ENCODE results near the gene NUP93. TPM values are rescaled to one million over a fixed set of nuclear protein-coding genes. Genes with fewer than 3 reads are reported as not detected.
A peak's percentile ranks its signal among the peaks of the same experiment; 100 is the strongest.

Gene NUP93
- polyA plus RNA-seq, 1 donor (not counting 4 experiments of a cell fraction or from before 2014, with no cell fraction given): 74.1 TPM

- no peak for DNase-seq (ENCODE audit: low read depth, low spot score)
These were observed 144.9 kb downstream of the NUP93 start for GRCh38 chr16:56874800-56875199.

GRCh38 chr16:56876048-56876447 is 146.1 kb downstream of the NUP93 start:
- no peaks in the 10 kb centered on the region for H3K79me2 ChIP-seq (ENCODE audit: control insufficient read depth, insufficient read depth, low read length)
- TF ChIP-seq CTCF (optimal IDR thresholded peaks at IDR 0.05 in 1 of 3, IDR thresholded peaks at IDR 0.05 in 1 of 3, conservative IDR thresholded peaks at IDR 0.05 in 1 of 3; ENCODE audit: extremely low read depth in 1 of 3, insufficient read depth in 2 of 3, low read length in 3 of 3) (no peak), EZH2 (IDR thresholded peaks at IDR 0.05; ENCODE audit: low read length) (no peak)
- dilution Hi-C loops (cut with MboI; ENCODE audit: extremely low pct_ligation_motif_present, low sequenced_read_pairs): no loop called here
- H3K4me3 ChIP-seq (ENCODE audit: control insufficient read depth in 2 of 3, extremely low read depth in 1 of 3, insufficient read depth in 2 of 3, low read depth in 1 of 3, low read length in 3 of 3): no peak overlapping the region
- no peaks in the 10 kb centered on the region for H4K20me1 ChIP-seq (ENCODE audit: control insufficient read depth, extremely low read depth, insufficient read depth, low read length)
- H3K9me3 ChIP-seq (ENCODE audit: control insufficient read depth, low read depth, low read length): no peaks in the 10 kb centered on the region
- FAIRE-seq (no peak), DNase-seq (ENCODE audit: low read depth, low spot score) (no peak)
- H3K27ac ChIP-seq (ENCODE audit: control insufficient read depth, insufficient read depth, low read length): no peak overlapping the region
- no peaks in the 10 kb centered on the region for H3K9me1 ChIP-seq (ENCODE audit: control insufficient read depth, extremely low read depth, insufficient read depth, low read length)
- H3K27me3 ChIP-seq (ENCODE audit: control insufficient read depth, extremely low read depth, insufficient read depth, low read length): no peaks in the 10 kb centered on the region
- no peak overlapping the region for H3K9ac ChIP-seq (ENCODE audit: control insufficient read depth, extremely low read depth, insufficient read depth, low read length)
- H3K36me3 ChIP-seq (ENCODE audit: control insufficient read depth in 2 of 2, extremely low read depth in 1 of 2, insufficient read depth in 2 of 2, low read length in 2 of 2): no peaks in the 10 kb centered on the region
- H2AFZ ChIP-seq (ENCODE audit: control insufficient read depth, low read length): no peak overlapping the region
- no peak overlapping the region for H3K4me2 ChIP-seq (ENCODE audit: control insufficient read depth, extremely low read depth, insufficient read depth, low read depth, low read length)
- H3K4me1 ChIP-seq (ENCODE audit: control insufficient read depth, extremely low read depth, insufficient read depth, low read length): peaks cover 8% of the 10 kb centered on the region

More at GRCh38 chr16:56874800-56875199, 144.9 kb downstream of the NUP93 start:
- no peaks in the 10 kb centered on the region for H3K36me3 ChIP-seq (ENCODE audit: control insufficient read depth in 2 of 2, extremely low read depth in 1 of 2, insufficient read depth in 2 of 2, low read length in 2 of 2)
- dilution Hi-C loops (cut with MboI; ENCODE audit: extremely low pct_ligation_motif_present, low sequenced_read_pairs): loop anchor here (25.0 kb wide), 1 partner anchor 112 kb away; no protein-coding TSS in a partner anchor
- peaks cover 8% of the 10 kb centered on the region for H3K4me1 ChIP-seq (ENCODE audit: control insufficient read depth, extremely low read depth, insufficient read depth, low read length)
- H3K9me1 ChIP-seq (ENCODE audit: control insufficient read depth, extremely low read depth, insufficient read depth, low read length): no peaks in the 10 kb centered on the region
- H3K79me2 ChIP-seq (ENCODE audit: control insufficient read depth, insufficient read depth, low read length): no peaks in the 10 kb centered on the region
- no peak overlapping the region for H3K27ac ChIP-seq (ENCODE audit: control insufficient read depth, insufficient read depth, low read length)
- H3K4me2 ChIP-seq (ENCODE audit: control insufficient read depth, extremely low read depth, insufficient read depth, low read depth, low read length): no peak overlapping the region
- H3K4me3 ChIP-seq (ENCODE audit: control insufficient read depth in 2 of 3, extremely low read depth in 1 of 3, insufficient read depth in 2 of 3, low read depth in 1 of 3, low read length in 3 of 3): no peak overlapping the region
- TF ChIP-seq EZH2 (IDR thresholded peaks at IDR 0.05; ENCODE audit: low read length) (no peak), CTCF (optimal IDR thresholded peaks at IDR 0.05 in 1 of 3, IDR thresholded peaks at IDR 0.05 in 1 of 3, conservative IDR thresholded peaks at IDR 0.05 in 1 of 3; ENCODE audit: extremely low read depth in 1 of 3, insufficient read depth in 2 of 3, low read length in 3 of 3) (peak in 1 of 3 experiments; percentile 33)
- peak overlapping the region; percentile 3 for H2AFZ ChIP-seq (ENCODE audit: control insufficient read depth, low read length)
- no peaks in the 10 kb centered on the region for H3K27me3 ChIP-seq (ENCODE audit: control insufficient read depth, extremely low read depth, insufficient read depth, low read length)
- no peaks in the 10 kb centered on the region for H4K20me1 ChIP-seq (ENCODE audit: control insufficient read depth, extremely low read depth, insufficient read depth, low read length)
- no peaks in the 10 kb centered on the region for H3K9me3 ChIP-seq (ENCODE audit: control insufficient read depth, low read depth, low read length)
- FAIRE-seq: peak; percentile 26
- H3K9ac ChIP-seq (ENCODE audit: control insufficient read depth, extremely low read depth, insufficient read depth, low read length): no peak overlapping the region

All from keratinocyte (primary cell).